ENCODE measurements around the gene SMO.

DNA sequence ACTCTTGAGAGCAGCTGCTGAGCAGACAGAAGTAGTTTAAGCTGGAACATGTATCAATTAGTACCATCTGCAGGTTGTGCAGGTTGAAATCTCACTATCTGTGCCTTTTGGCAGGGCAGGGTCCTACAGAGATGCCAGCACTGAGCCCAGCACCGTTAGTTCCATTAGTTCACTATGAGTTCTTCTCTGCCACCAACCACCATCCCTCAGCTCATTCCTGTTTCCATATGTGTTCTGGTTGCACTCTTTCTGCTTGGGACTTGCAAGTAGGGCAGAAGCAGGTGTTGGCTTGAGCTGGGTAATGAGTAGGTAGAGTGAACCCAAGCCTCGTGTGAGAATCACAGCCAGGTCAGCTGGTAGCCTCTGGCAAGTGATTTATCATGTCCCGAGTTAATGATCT is 2.8 kb downstream of the SMO start:
- TF ChIP-seq, protein P1, sequence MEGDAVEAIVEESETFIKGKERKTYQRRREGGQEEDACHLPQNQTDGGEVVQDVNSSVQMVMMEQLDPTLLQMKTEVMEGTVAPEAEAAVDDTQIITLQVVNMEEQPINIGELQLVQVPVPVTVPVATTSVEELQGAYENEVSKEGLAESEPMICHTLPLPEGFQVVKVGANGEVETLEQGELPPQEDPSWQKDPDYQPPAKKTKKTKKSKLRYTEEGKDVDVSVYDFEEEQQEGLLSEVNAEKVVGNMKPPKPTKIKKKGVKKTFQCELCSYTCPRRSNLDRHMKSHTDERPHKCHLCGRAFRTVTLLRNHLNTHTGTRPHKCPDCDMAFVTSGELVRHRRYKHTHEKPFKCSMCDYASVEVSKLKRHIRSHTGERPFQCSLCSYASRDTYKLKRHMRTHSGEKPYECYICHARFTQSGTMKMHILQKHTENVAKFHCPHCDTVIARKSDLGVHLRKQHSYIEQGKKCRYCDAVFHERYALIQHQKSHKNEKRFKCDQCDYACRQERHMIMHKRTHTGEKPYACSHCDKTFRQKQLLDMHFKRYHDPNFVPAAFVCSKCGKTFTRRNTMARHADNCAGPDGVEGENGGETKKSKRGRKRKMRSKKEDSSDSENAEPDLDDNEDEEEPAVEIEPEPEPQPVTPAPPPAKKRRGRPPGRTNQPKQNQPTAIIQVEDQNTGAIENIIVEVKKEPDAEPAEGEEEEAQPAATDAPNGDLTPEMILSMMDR (IDR thresholded peaks at IDR 0.05; ENCODE audit: poor library complexity) = no peak
- no peak for TF ChIP-seq EZH2 (IDR thresholded peaks at IDR 0.05; ENCODE audit: borderline replicate concordance)

Measured in hepatocyte (in vitro differentiated cells).